Measurements from ENCODE around the gene TMF1. TPM values are rescaled to one million over a fixed set of nuclear protein-coding genes. Genes with fewer than 3 reads are reported as not detected.

The TMF1 gene
- total RNA-seq, 1 donor from 2014 or later, result 34.6 TPM

- Mint-ChIP-seq H3K4me1 (ENCODE audit: unreplicated experiment) (peaks cover 15% of the 10 kb centered on the region), H3K4me3 (no peak overlapping the region), H3K36me3 (peaks cover 5% of the 10 kb centered on the region), H3K27ac (no peak overlapping the region), H3K9me3 (no peaks in the 10 kb centered on the region), H3K27me3 (peaks cover 7% of the 10 kb centered on the region)
- no peak for TF ChIP-seq CTCF (conservative IDR thresholded peaks at IDR 0.05)
- DNase-seq (ENCODE audit: extremely low spot score, unreplicated experiment), result no peak
Measured at GRCh38 chr3:69016102-69016501, 36.0 kb downstream of the TMF1 start.

GRCh38 chr3:69014022-69014580 lies 38.0 kb downstream of the TMF1 start:
- H3K4me3 Mint-ChIP-seq, result peak overlapping the region; percentile 83
- H3K4me1 Mint-ChIP-seq (ENCODE audit: unreplicated experiment), result peaks cover 19% of the 10 kb centered on the region
- no peak for TF ChIP-seq CTCF (conservative IDR thresholded peaks at IDR 0.05)
- H3K27ac Mint-ChIP-seq, result peak overlapping the region; percentile 58
- H3K27me3 Mint-ChIP-seq, result peaks cover 7% of the 10 kb centered on the region
- no peak for DNase-seq (ENCODE audit: extremely low spot score, unreplicated experiment)
- peaks cover 5% of the 10 kb centered on the region for H3K36me3 Mint-ChIP-seq
- H3K9me3 Mint-ChIP-seq, result no peaks in the 10 kb centered on the region

- peak; percentile 68 for TF ChIP-seq CTCF (conservative IDR thresholded peaks at IDR 0.05)
- DNase-seq (ENCODE audit: extremely low spot score, unreplicated experiment), result peak; percentile 87
- Mint-ChIP-seq H3K27ac (peak within 1 kb of the TSS; percentile 73), H3K27me3 (peaks cover 7% of the 10 kb centered on the region), H3K4me1 (ENCODE audit: unreplicated experiment) (peaks cover 19% of the 10 kb centered on the region), H3K36me3 (peaks cover 5% of the 10 kb centered on the region), H3K4me3 (peak within 1 kb of the TSS; percentile 95), H3K9me3 (no peaks in the 10 kb centered on the region)
Measured at GRCh38 chr3:69013253-69014021, 38.7 kb downstream of the TMF1 start, which contains the start of gene EOGT. Gene EOGT, minus strand, starts transcription at chr3:69013684. Its CDS starts 3,838 bp downstream, at chr3:69009846.

- H3K27ac Mint-ChIP-seq, result peak overlapping the region; percentile 73
- peaks cover 7% of the 10 kb centered on the region for H3K27me3 Mint-ChIP-seq
- no peak for TF ChIP-seq CTCF (conservative IDR thresholded peaks at IDR 0.05)
- peak overlapping the region; percentile 95 for H3K4me3 Mint-ChIP-seq
- no peak for DNase-seq (ENCODE audit: extremely low spot score, unreplicated experiment)
- H3K4me1 Mint-ChIP-seq (ENCODE audit: unreplicated experiment), result peaks cover 19% of the 10 kb centered on the region
- H3K36me3 Mint-ChIP-seq, result peaks cover 5% of the 10 kb centered on the region
- H3K9me3 Mint-ChIP-seq, result no peaks in the 10 kb centered on the region
Measured at GRCh38 chr3:69012800-69013252, 39.3 kb downstream of the TMF1 start.

- Mint-ChIP-seq H3K4me3 (peak overlapping the region; percentile 95), H3K27ac (peak overlapping the region; percentile 73), H3K27me3 (peaks cover 7% of the 10 kb centered on the region), H3K9me3 (no peaks in the 10 kb centered on the region), H3K36me3 (peaks cover 5% of the 10 kb centered on the region), H3K4me1 (ENCODE audit: unreplicated experiment) (peaks cover 19% of the 10 kb centered on the region)
- no peak for DNase-seq (ENCODE audit: extremely low spot score, unreplicated experiment)
- TF ChIP-seq CTCF (conservative IDR thresholded peaks at IDR 0.05), result no peak
Measured at GRCh38 chr3:69012100-69012799, 39.9 kb downstream of the TMF1 start.
